Ectodermal cell (in vitro differentiated cells): ENCODE results near the gene S1PR3.

Source experiments
- H3K27ac ChIP-seq: 2 replicates; pipeline ENCODE4 v1.7.0; 2013; ENCODE audit warnings: mild to moderate bottlenecking, low read depth, low read length; ENCODE audit not compliant: insufficient read depth, poor library complexity, severe bottlenecking
- H3K27me3 ChIP-seq: 2 replicates; pipeline ENCODE4 v1.7.0; 2013; ENCODE audit warnings: mild to moderate bottlenecking, low read length; ENCODE audit not compliant: insufficient read depth, control insufficient read depth, poor library complexity, severe bottlenecking
- H3K36me3 ChIP-seq: one replicate; pipeline ENCODE4 v1.7.0; 2013; ENCODE audit warnings: low read length; ENCODE audit not compliant: control insufficient read depth, insufficient read depth
- H3K4me1 ChIP-seq: one replicate; pipeline ENCODE4 v1.7.0; 2013; ENCODE audit warnings: low read length; ENCODE audit not compliant: control insufficient read depth, insufficient read depth
- H3K4me3 ChIP-seq: 2 replicates; pipeline ENCODE4 v1.7.0; 2013; ENCODE audit warnings: low read depth, low read length, control low read depth; ENCODE audit not compliant: insufficient read depth
- H3K9me3 ChIP-seq: 2 replicates; pipeline ENCODE4 v1.7.0; 2013; ENCODE audit warnings: mild to moderate bottlenecking, low read length, moderate library complexity; ENCODE audit not compliant: control insufficient read depth
- WGBS, 2 experiments: methylation state at CpG; one replicate each; pipeline ENCODE4 v1.1.7; 2013; ENCODE audit warnings: missing lambda C conversion rate in 2 of 2; 5-methylcytosine and 5-hydroxymethylcytosine counted together

The S1PR3 gene

DNA sequence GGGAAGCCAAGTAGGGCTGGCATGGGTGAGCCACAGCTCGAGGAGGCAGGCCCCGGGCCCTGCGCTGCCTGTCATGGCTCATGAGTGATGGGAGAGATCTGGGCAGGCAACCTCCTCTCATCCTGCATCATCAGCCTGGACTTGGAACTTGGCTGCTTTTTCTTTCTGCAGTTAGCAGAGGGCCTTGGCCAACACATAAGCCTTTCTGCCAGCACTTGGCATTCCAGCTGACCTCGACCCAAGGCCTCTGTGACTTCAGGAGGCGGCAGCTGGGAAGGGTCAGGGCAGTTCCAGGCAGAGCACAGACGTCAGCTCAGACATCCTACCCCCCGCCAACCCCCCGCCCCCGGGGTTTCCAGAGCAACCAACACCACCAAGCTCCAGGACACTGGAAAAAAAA is 7.6 kb downstream of the S1PR3 start:
- Histone ChIP-seq H3K9me3 (no peaks in the 10 kb centered on the region), H3K36me3 (no peaks in the 10 kb centered on the region), H3K27me3 (no peaks in the 10 kb centered on the region), H3K27ac (no peak overlapping the region), H3K4me1 (no peaks in the 10 kb centered on the region), H3K4me3 (no peak overlapping the region)
- WGBS, 2 experiments = 83 to 87% methylated on average over 7 to 9 of the region's 9 CpGs

DNA sequence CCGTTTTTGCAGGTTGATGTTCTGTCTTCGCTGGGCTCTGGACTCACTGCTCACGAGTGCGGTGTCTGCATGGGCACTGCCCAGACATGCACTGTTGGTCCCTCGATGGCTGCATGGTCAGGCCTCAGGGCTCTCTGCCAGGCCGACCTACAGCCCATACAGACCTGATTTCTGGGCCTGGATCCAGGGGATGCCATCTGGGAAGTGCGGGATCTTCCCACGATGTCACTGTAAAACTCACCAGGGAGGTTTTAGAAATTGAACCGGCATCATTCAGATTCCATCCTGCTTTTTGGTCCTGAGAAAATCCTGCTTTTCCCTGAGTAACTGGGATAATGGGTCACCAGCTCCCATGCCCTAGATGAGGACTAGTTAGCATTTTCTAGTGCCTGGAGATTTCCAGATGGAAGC is 9.1 kb downstream of the S1PR3 start:
- Histone ChIP-seq H3K27ac (no peak overlapping the region), H3K9me3 (no peaks in the 10 kb centered on the region), H3K27me3 (no peaks in the 10 kb centered on the region), H3K4me3 (no peak overlapping the region), H3K36me3 (no peaks in the 10 kb centered on the region), H3K4me1 (no peaks in the 10 kb centered on the region)
- 92% methylated on average over 9 of the region's 9 CpGs for WGBS, 2 experiments

DNA sequence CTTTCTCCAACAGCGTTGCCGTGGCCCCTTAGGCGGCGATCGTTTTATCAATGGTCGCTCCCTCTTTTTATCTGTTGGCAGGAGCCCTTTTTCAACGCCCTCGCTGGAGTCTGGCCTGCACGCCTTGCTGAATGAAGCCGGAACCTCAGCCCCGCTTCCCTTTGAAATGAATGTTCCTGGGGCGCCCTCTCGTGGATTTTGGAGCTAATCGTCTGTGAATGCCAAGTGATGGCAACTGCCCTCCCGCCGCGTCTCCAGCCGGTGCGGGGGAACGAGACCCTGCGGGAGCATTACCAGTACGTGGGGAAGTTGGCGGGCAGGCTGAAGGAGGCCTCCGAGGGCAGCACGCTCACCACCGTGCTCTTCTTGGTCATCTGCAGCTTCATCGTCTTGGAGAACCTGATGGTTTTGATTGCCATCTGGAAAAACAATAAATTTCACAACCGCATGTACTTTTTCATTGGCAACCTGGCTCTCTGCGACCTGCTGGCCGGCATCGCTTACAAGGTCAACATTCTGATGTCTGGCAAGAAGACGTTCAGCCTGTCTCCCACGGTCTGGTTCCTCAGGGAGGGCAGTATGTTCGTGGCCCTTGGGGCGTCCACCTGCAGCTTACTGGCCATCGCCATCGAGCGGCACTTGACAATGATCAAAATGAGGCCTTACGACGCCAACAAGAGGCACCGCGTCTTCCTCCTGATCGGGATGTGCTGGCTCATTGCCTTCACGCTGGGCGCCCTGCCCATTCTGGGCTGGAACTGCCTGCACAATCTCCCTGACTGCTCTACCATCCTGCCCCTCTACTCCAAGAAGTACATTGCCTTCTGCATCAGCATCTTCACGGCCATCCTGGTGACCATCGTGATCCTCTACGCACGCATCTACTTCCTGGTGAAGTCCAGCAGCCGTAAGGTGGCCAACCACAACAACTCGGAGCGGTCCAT is 10.0 kb downstream of the S1PR3 start:
- H3K4me3 ChIP-seq = no peak overlapping the region
- H3K9me3 ChIP-seq = no peaks in the 10 kb centered on the region
- H3K36me3 ChIP-seq = no peaks in the 10 kb centered on the region
- H3K4me1 ChIP-seq = no peaks in the 10 kb centered on the region
- H3K27ac ChIP-seq = no peak overlapping the region
- 49 to 51% methylated on average over 52 of the region's 52 CpGs for WGBS, 2 experiments
- no peaks in the 10 kb centered on the region for H3K27me3 ChIP-seq

DNA sequence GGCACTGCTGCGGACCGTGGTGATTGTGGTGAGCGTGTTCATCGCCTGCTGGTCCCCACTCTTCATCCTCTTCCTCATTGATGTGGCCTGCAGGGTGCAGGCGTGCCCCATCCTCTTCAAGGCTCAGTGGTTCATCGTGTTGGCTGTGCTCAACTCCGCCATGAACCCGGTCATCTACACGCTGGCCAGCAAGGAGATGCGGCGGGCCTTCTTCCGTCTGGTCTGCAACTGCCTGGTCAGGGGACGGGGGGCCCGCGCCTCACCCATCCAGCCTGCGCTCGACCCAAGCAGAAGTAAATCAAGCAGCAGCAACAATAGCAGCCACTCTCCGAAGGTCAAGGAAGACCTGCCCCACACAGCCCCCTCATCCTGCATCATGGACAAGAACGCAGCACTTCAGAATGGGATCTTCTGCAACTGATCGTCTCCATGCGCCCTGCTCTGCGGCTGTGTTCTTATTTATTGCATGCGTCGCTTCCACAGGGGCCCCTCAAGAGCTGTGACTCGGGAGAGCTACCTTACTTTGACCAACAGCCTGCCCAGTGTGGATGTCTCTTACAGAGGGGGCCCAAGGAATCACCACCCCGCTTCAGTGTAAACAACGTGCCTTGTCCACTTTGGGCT is 10.8 kb downstream of the S1PR3 start:
- no peak overlapping the region for H3K4me3 ChIP-seq
- H3K4me1 ChIP-seq = no peaks in the 10 kb centered on the region
- no peaks in the 10 kb centered on the region for H3K27me3 ChIP-seq
- no peaks in the 10 kb centered on the region for H3K36me3 ChIP-seq
- H3K9me3 ChIP-seq = no peaks in the 10 kb centered on the region
- H3K27ac ChIP-seq = no peak overlapping the region
- 96 to 97% methylated on average over 27 of the region's 27 CpGs for WGBS, 2 experiments

DNA sequence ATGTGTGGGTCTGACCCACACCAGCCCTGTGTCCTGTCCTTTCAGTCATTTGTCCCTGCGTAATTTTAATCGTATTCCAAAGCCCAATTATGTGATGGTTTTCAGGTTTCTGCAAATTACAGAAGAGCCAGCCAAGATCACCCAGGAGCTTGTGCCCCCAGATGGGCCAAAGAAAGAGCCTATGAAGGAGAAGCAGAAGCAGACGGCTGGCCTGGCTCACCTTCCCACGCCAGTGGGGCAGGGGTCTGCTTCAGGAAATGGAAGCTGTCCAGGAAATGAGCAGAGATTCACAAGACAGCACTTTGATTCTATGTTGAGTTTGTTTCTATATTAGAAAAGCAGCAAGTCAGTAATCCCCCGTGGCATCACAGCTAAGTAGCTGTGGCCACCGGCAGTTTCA is 11.7 kb downstream of the S1PR3 start:
- H3K27me3 ChIP-seq = no peaks in the 10 kb centered on the region
- no peak overlapping the region for H3K27ac ChIP-seq
- H3K36me3 ChIP-seq = no peaks in the 10 kb centered on the region
- H3K9me3 ChIP-seq = no peaks in the 10 kb centered on the region
- no peak overlapping the region for H3K4me3 ChIP-seq
- no peaks in the 10 kb centered on the region for H3K4me1 ChIP-seq
- 95 to 97% methylated on average over 6 of the region's 6 CpGs for WGBS, 2 experiments

DNA sequence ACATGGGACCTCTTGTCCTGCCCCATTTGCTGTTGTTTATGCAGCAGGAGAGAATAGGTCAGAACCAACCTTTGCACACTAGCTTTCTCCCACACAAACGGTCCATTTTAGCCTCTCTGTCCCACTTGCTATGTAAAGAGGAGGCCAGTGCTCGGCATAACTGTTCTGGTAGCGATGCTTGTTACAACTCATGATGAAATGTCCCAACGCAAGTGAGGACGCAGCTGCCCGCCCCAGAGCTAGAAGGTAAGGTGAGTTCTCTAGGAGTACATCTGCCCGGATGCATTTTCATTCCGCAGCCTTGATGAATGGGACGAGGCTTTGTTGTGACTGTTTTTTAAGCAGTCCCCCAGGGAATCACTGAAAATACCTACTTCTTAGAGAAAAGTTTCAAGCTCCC is 14.1 kb downstream of the S1PR3 start:
- H3K36me3 ChIP-seq = no peaks in the 10 kb centered on the region
- WGBS, 2 experiments = 83 to 84% methylated on average over 9 of the region's 9 CpGs
- H3K9me3 ChIP-seq = no peaks in the 10 kb centered on the region
- H3K27ac ChIP-seq = no peak overlapping the region
- no peak overlapping the region for H3K4me3 ChIP-seq
- no peaks in the 10 kb centered on the region for H3K27me3 ChIP-seq
- no peaks in the 10 kb centered on the region for H3K4me1 ChIP-seq

DNA sequence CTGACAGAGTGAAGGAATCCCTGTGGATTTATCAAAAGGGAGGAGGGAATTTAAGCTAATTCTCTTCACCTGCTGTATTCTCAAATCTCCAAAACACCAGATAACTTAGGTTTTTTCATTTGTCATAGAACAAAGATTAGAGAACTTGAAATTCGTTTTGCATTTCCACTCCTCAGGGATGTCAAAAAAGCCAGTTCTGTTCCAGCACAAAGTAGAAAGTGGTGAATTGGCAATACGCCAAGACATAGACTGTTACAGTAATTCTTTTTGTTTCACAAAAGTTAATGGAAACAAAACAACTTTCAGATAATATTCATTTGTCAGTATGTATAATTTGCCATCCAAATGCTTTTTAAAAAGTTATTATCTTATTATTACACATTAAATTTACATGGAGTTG is 15.0 kb downstream of the S1PR3 start:
- Histone ChIP-seq H3K4me1 (no peaks in the 10 kb centered on the region), H3K27me3 (no peaks in the 10 kb centered on the region), H3K36me3 (no peaks in the 10 kb centered on the region), H3K4me3 (no peak overlapping the region), H3K9me3 (no peaks in the 10 kb centered on the region), H3K27ac (no peak overlapping the region)
- WGBS, 2 experiments = 81 to 90% methylated on average over 2 of the region's 2 CpGs

DNA sequence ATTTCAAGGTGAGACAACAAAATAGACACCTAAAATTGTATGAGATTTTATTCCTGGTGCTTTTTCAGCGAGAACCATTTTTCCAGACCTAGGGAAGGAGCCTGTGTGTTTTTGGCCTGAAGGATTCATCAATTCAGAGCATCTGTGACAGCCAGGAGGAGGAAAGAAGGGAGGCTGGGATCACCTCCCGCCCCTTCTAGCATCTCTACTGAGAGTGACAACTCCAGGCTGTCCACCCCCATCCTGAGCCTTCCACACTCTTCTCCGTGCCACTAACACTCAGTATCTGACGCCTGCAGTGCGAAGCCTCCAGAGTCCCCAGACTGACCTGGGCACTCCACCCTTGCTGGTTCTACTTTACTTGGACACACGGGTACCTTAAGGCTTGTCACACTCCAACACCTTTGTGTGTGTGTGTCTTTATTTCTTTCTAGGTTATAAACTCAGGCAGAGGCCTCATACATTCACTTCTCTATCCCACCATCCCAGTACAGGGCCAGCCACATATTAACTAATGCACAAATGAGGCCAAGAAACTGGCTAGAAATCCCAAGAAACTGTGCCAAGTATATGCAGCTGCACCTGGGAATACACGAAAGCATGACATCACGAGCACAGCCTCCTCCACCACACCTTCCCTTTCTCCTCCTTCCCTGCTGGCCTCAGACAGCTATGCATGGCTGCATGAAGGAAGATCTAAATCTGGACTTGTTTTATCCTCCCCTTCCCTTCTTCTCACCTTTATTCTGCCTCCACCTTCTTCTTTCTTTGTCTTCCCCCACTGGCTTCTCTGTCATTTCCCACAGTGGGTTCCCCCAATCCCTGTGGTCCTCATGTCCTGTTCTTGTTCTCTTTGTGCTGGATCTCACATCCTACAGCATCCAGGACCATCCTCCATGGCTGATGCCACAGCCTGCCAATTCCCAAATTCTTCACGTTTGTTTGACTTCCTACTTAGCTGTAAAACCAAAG is 16.0 kb downstream of the S1PR3 start:
- no peaks in the 10 kb centered on the region for H3K9me3 ChIP-seq
- H3K27me3 ChIP-seq = no peaks in the 10 kb centered on the region
- WGBS, 2 experiments = 89 to 92% methylated on average over 9 of the region's 9 CpGs
- no peaks in the 10 kb centered on the region for H3K4me1 ChIP-seq
- H3K36me3 ChIP-seq = no peaks in the 10 kb centered on the region
- no peak overlapping the region for H3K4me3 ChIP-seq
- H3K27ac ChIP-seq = no peak overlapping the region

DNA sequence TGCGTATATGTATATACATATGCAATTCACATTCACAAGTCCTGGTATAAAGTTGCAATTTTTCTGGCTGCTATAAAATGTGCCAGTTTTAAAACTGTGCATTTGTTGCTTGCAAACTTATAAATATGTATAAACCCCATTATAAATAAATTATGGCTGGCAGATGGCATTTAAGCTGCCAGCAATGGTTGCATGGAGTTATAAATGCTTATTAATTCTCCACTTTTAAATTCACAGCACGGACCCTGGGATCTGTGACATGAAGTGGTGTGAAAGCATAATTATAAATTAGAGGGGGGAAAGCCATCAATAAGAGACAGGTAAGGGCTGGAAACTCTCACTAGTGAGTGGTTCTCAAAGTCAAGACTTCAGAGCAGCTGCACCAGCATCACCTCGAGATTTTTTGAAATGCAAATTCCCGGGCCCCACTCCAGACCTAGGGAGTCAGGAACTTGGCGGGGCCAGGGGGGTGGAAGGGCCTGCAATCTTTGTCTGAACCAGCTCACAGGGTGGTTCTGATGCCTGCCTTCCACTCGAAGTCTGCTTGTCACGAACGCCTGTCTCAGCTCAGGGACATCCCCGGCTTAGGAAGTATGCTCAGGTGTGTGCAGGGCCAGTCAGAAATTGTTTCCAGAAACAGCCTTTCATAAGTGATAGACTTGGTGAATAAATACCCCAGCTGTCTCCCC is 16.9 kb downstream of the S1PR3 start:
- no peaks in the 10 kb centered on the region for H3K36me3 ChIP-seq

More for the DNA sequence above, 16.9 kb downstream of the S1PR3 start:
- no peak overlapping the region for H3K4me3 ChIP-seq
- H3K27me3 ChIP-seq = no peaks in the 10 kb centered on the region
- H3K9me3 ChIP-seq = no peaks in the 10 kb centered on the region
- WGBS, 2 experiments = 80 to 83% methylated on average over 8 to 9 of the region's 9 CpGs
- H3K4me1 ChIP-seq = peaks cover 4% of the 10 kb centered on the region
- H3K27ac ChIP-seq = no peak overlapping the region
